Gastroesophageal sphincter (tissue), 4 donors: Measurements from ENCODE around the gene NUMA1. TPM values are rescaled to one million over a fixed set of nuclear protein-coding genes. Genes with fewer than 3 reads are reported as not detected.

Experiments
- ATAC-seq: fragments of 150-250 bp; one replicate; pipeline ENCODE4 v1.9.1; 2016; ENCODE audit warnings: mild to moderate bottlenecking, moderate library complexity
- H3K27ac ChIP-seq, 4 donors: fragments of 200-600 bp; sonication (generic) in 3 of 4; 1 replicate in 3 of 4; 2 replicates in 1 of 4; pipeline ENCODE4 v1.5.1; 2016 to 2019
- H3K27me3 ChIP-seq: fragments of 200-600 bp; sonication (generic); one replicate; pipeline ENCODE4 v1.5.1; 2019
- H3K36me3 ChIP-seq, 2 donors: fragments of 200-600 bp; sonication (generic); one replicate each; pipeline ENCODE4 v1.5.1; 2019; ENCODE audit warnings: control low read depth in 1 of 2
- H3K4me1 ChIP-seq, 3 donors: fragments of 200-600 bp; sonication (generic); 1 replicate in 2 of 3; 2 replicates in 1 of 3; pipeline ENCODE4 v1.5.1; 2016 to 2019; ENCODE audit warnings: control low read depth in 2 of 3
- H3K4me3 ChIP-seq, 2 donors: fragments of 200-600 bp; sonication (generic); one replicate each; pipeline ENCODE4 v1.5.1; 2019; ENCODE audit warnings: mild to moderate bottlenecking in 1 of 2, moderate library complexity in 1 of 2
- H3K9me3 ChIP-seq, 3 donors: fragments of 200-600 bp; sonication (generic); one replicate each; pipeline ENCODE4 v1.5.1; 2017 to 2019; ENCODE audit warnings: control low read depth in 2 of 3
- EP300 ChIP-seq: sonication (generic); formaldehyde crosslinking; IDR thresholded peaks from one replicate; pipeline ENCODE4 v1.6.1; 2017; ENCODE audit warnings: antibody characterized with exemption, mild to moderate bottlenecking
- POLR2A ChIP-seq, 2 donors: fragments of 450-650 bp; IDR thresholded peaks; one replicate each; pipeline ENCODE4 v1.6.1; 2017; ENCODE audit warnings: antibody characterized with exemption in 2 of 2, mild to moderate bottlenecking in 2 of 2, moderate library complexity in 1 of 2
- POLR2AphosphoS5 ChIP-seq: sonication (generic); formaldehyde crosslinking; IDR thresholded peaks from one replicate; pipeline ENCODE4 v1.6.1; 2017; ENCODE audit warnings: antibody characterized with exemption
- WGBS, 2 donors: methylation state at CpG; one replicate each; pipeline ENCODE4 v1.1.5; 2018; ENCODE audit warnings: low coverage in 1 of 2; 5-methylcytosine and 5-hydroxymethylcytosine counted together
- total RNA-seq, 4 donors: library from RNA; depleted of rRNA; stranded (reverse); fragments of >200 nt; gene quantifications; one replicate each; pipeline ENCODE4 v1.1.0, GENCODE V29; 2016
- TF ChIP-seq, protein P1 (sequence below), 4 experiments: fragments of 200-600 bp in 2 of 4; fragments of 450-650 bp in 2 of 4; sonication (generic) in 1 of 4; IDR thresholded peaks; one replicate each; pipeline ENCODE4 v1.5.1; 2017 to 2019; ENCODE audit warnings: antibody characterized with exemption in 4 of 4, mild to moderate bottlenecking in 2 of 4, moderate library complexity in 2 of 4

NUMA1 gene
- total RNA-seq, 4 donors from 2014 or later, result 235 to 370 (median 290) TPM

DNA sequence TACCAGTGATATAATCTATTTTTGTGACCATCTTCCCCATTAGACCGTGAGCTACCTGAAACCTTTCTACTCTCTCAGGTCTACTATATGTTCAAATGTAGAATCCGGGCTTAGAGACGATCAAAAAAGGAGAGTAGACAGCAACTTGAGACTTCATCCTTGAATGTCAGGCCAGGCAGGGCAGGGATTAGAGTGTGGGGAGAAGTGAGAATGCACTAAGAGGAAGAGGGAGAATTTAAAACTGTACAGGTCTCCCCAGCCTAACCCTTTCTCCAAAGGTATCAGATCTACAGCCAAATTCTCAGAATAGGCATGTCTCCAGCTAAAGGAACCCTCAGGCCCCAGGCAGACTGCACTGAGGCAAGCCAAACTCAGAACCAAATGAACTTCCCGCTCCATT, 21.8 kb upstream of the NUMA1 start:
- peaks cover 0 to 52% (median 24%) of the 10 kb centered on the region in 3 donors for H3K4me1 ChIP-seq
- no peaks in the 10 kb centered on the region for H3K27me3 ChIP-seq
- H3K27ac ChIP-seq, result peak overlapping the region; percentile 72 to 97 (median 93)
- H3K36me3 ChIP-seq, result peaks cover 2 to 33% of the 10 kb centered on the region in 2 donors
- 38 to 40% methylated on average over 3 to 4 of the region's 4 CpGs for WGBS, 2 donors
- H3K9me3 ChIP-seq, result no peaks in the 10 kb centered on the region
- no peak for ATAC-seq
- no peak for TF ChIP-seq POLR2AphosphoS5
- no peak for TF ChIP-seq EP300
- TF ChIP-seq, protein P1, sequence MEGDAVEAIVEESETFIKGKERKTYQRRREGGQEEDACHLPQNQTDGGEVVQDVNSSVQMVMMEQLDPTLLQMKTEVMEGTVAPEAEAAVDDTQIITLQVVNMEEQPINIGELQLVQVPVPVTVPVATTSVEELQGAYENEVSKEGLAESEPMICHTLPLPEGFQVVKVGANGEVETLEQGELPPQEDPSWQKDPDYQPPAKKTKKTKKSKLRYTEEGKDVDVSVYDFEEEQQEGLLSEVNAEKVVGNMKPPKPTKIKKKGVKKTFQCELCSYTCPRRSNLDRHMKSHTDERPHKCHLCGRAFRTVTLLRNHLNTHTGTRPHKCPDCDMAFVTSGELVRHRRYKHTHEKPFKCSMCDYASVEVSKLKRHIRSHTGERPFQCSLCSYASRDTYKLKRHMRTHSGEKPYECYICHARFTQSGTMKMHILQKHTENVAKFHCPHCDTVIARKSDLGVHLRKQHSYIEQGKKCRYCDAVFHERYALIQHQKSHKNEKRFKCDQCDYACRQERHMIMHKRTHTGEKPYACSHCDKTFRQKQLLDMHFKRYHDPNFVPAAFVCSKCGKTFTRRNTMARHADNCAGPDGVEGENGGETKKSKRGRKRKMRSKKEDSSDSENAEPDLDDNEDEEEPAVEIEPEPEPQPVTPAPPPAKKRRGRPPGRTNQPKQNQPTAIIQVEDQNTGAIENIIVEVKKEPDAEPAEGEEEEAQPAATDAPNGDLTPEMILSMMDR (IDR thresholded peaks at IDR 0.05), result no peak
- TF ChIP-seq POLR2A (IDR thresholded peaks at IDR 0.05), result no peak
- peak overlapping the region; percentile 60 to 71 for H3K4me3 ChIP-seq

DNA sequence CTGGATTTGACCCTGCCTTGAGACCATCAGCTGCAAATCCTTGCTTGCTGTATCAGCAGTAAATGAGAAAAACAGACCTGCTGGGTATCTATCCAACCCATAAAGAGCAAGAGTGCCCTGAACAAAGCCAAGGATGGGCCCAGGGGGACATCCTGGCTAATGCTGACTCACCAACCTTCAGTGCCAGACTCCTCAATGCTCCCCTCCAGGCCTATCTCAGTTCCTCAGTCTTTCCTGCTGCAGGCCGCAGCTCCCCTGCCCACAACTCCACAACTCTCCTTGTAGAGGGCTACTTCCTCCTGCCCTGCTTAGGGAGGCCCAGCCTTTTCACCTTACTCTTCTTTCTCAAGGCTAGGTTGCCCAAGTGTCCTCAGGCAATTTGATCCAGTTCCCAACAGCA, 20.1 kb upstream of the NUMA1 start:
- TF ChIP-seq EP300 (no peak), POLR2AphosphoS5 (no peak), POLR2A (IDR thresholded peaks at IDR 0.05) (no peak)
- TF ChIP-seq, protein P1 (IDR thresholded peaks at IDR 0.05), result no peak
- 86% methylated on average over 1 of the region's 1 CpG; no CpG with 5 or more reads in 1 of the 2 donors for WGBS, 2 donors

DNA sequence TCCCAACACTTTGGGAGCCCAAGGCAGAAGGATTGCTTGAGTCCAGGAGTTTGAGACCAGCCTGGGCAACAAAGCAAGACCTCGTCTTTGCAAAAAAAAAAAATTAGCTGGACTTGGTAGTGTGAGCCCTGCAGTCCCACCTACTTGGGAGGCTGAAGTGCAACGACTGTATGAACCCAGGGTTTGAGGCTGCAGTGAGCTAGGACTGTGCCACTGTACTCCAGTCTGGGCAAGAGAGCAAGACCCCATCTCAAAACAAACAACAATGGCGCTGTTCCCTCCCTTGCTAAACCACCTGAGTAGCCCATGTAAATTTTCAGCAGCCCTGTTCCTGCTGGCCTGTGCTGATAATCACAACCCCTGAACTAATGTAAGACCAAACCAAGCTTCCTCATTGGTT, 19.7 kb upstream of the NUMA1 start:
- no peaks in the 10 kb centered on the region for H3K27me3 ChIP-seq
- ATAC-seq, result no peak
- peaks cover 0 to 52% (median 24%) of the 10 kb centered on the region in 3 donors for H3K4me1 ChIP-seq
- no peak overlapping the region for H3K27ac ChIP-seq
- H3K4me3 ChIP-seq, result no peak overlapping the region
- H3K36me3 ChIP-seq, result peaks cover 2 to 55% of the 10 kb centered on the region in 2 donors
- TF ChIP-seq EP300 (no peak), POLR2A (IDR thresholded peaks at IDR 0.05) (no peak), POLR2AphosphoS5 (no peak)
- TF ChIP-seq, protein P1 (IDR thresholded peaks at IDR 0.05), result no peak
- WGBS, 2 donors, result 57 to 83% methylated on average over 1 to 3 of the region's 3 CpGs
- no peaks in the 10 kb centered on the region for H3K9me3 ChIP-seq

More for the DNA sequence above, 20.1 kb upstream of the NUMA1 start:
- ATAC-seq, result no peak
- Histone ChIP-seq H3K27ac (peak overlapping the region in 1 of 4 donors; percentile 10), H3K9me3 (no peaks in the 10 kb centered on the region), H3K27me3 (no peaks in the 10 kb centered on the region), H3K4me1 (peaks cover 0 to 52% (median 24%) of the 10 kb centered on the region in 3 donors), H3K4me3 (no peak overlapping the region), H3K36me3 (peaks cover 2 to 50% of the 10 kb centered on the region in 2 donors)

DNA sequence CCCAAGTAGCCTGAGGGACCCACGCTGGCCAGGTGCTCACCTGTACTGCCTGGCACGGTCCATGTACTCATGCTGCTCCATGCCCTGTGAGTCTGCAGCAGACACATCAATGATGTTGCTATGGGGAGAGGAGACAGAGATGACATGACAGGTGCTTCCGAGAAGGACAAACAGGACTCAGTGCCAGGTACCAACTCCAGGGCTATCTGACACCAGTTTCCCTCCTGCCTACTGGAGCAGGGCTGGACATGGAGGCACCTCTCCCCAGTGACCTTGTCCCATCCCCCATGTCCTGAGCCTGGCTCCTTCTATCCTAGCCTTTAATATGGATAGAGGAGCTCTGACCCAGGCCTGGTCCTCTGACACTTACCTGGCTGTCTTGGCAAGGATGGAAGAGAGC, 18.4 kb upstream of the NUMA1 start:
- H3K4me1 ChIP-seq, result peaks cover 0 to 47% (median 24%) of the 10 kb centered on the region in 3 donors
- no peaks in the 10 kb centered on the region for H3K27me3 ChIP-seq
- no CpG with 5 or more reads among the region's 3 CpGs for WGBS, 2 donors
- H3K9me3 ChIP-seq, result no peaks in the 10 kb centered on the region
- no peak overlapping the region for H3K4me3 ChIP-seq
- no peak overlapping the region for H3K27ac ChIP-seq
- TF ChIP-seq POLR2A (IDR thresholded peaks at IDR 0.05) (no peak), EP300 (no peak), POLR2AphosphoS5 (no peak)
- TF ChIP-seq, protein P1 (IDR thresholded peaks at IDR 0.05), result no peak
- H3K36me3 ChIP-seq, result peaks cover 2 to 67% of the 10 kb centered on the region in 2 donors
- no peak for ATAC-seq

DNA sequence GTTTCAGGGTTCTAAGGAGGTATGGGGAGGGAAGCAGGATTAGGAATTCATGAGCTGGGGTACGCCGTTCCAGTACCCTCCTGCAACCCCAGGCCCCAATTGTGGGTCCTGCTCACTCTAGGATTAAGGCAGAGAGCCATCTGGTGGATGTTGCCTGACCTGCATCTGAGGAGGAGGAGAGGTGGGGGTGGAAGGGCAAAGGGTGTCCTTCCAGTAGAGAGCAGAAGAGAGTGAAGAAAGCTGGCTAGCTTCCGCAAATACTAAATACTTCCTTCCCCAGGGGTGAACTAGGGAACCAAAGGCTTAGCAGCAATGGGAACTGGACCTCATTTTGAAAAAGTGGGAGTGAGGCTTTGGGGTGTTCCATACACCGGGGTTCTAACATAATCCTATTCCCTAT, 10.9 kb upstream of the NUMA1 start:
- H3K36me3 ChIP-seq, result peaks cover 0 to 62% of the 10 kb centered on the region in 2 donors
- whole genome bisulfite sequencing, 2 donors, result 21 to 35% methylated on average over 2 of the region's 4 CpGs
- ATAC-seq, result peak; percentile 85

More for the DNA sequence above, 10.9 kb upstream of the NUMA1 start:
- no peaks in the 10 kb centered on the region for H3K9me3 ChIP-seq
- peak overlapping the region in 3 of 4 donors; percentile 44 to 66 (median 60) for H3K27ac ChIP-seq
- no peak overlapping the region for H3K4me3 ChIP-seq
- peaks cover 0 to 14% (median 3%) of the 10 kb centered on the region in 3 donors for H3K4me1 ChIP-seq
- no peaks in the 10 kb centered on the region for H3K27me3 ChIP-seq
- TF ChIP-seq, protein P1 (IDR thresholded peaks at IDR 0.05), result peak; percentile 70 to 94 (median 90)
- no peak for TF ChIP-seq EP300
- peak; percentile 31 for TF ChIP-seq POLR2AphosphoS5
